GM18868 (cell line): Measurements from ENCODE around the gene ACAP2.
"Not testable (repeated sequence)": the region's sequence is repeated elsewhere in the genome, so short reads cannot be mapped to it uniquely, and the experiment has no call there.

Experiments
- ATAC-seq: cut with Tn5 transposase; IDR thresholded peaks from one replicate; pipeline ENCODE4 v1.9.1; 2021; ENCODE audit warnings: mild to moderate bottlenecking, moderate library complexity; ENCODE audit not compliant: unreplicated experiment

The ACAP2 gene

DNA sequence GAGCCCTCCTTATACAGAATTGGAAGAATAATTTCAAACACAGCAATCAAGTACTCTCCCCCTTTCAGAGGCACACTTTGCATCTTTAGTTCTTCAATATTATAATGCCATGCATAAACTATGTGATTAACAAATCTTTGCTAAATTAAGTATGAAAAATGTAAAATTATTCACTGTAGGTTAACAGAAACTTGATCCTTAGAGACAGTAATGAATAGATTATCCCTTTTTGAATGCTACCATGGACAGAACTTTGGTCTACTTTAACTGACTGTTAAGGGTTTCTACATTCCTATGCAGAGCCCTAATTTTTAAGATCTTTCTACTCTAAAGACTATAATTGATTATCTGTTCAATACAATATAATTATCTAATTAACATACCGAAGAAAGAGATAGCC is 146.2 kb downstream of the ACAP2 start:
- no peak for ATAC-seq

DNA sequence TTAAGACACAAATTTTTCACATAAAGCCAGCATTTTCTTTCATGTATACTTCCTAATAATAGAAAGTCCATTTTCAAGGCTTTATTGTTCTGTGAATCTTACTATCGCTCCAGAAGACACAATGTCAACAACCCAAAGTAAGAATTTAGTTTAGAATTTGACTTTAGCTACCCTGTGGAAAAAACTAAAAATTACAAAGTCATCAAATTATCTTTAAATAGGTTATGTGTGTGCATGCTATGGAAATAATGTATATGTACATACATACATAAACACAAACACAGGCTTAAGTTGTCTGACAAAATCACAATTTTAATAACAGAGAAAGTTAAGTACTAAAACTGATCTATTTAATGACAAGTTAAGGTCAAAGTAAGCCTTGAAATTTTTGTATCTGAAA is 151.7 kb downstream of the ACAP2 start:
- ATAC-seq: no peak

DNA sequence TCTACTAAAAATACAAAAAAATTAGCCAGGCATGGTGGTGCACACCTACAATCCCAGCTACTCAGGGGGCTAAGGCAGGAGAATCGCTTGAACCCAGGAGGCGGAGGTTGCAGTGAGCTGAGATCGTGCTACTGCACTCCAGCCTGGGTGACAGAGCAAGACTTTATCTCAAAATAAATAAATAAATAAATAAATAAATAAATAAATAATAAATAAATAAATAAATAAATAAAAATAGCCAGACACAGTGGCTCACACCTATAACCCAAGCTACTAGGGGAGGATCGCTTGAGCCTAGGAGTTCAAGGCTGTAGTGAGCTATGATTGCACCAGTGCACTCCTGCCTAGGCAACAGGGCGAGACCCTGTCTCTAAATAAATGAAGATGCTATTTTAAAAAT is 152.2 kb downstream of the ACAP2 start:
- not testable (repeated sequence) for ATAC-seq

DNA sequence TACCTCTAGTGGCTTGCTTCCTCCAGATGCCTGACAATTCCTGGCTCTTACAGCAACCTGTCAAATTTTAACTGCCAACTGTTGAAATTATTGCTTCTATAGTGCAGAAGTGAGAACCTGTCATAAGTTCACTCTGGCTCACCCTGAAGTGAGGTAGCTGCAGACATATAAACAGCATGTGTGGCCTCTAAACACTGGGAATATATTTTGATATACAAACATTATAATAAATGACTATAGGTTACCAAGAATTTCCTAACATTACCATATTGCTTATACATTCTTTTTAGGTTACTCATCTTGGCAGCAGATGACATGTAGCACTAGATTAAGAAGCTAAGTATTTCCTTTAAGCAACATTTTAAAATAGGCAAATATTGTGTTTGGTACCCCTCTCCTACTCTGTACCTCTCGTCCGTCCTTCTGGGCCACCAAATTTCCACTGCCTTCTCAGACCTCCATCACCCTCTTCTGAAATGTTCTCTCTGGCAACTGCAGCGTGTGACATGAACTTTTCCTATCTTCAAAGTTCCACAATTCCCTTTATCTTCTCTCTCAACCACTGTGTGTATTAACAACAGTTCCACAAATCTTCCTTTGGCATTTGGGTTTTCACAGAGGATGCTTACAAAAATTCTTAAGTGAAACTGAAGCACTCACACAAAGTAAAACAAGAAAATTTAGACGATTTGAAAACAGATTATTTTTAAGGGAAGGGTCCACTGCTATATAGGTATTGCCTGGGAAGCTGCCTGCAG is 156.5 kb downstream of the ACAP2 start:
- no peak for ATAC-seq

DNA sequence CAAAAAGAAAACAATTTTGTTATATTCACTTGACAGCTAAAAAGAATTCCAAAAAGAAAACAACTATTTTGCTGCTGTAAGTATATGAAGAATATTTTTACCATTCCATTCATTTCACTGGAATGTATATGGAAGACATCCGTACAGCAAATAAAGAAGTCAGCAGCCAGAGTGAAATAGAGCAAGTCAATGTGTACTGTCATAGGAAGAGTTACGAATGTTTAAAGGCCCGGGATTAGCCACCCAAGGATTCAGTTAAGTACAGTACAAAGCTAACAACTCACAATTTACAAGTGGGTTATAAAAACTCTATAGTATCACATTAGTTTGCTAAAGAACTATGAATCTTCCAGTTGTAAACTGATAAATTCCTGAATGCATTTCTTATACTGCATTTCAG is 157.4 kb downstream of the ACAP2 start:
- no peak for ATAC-seq

DNA sequence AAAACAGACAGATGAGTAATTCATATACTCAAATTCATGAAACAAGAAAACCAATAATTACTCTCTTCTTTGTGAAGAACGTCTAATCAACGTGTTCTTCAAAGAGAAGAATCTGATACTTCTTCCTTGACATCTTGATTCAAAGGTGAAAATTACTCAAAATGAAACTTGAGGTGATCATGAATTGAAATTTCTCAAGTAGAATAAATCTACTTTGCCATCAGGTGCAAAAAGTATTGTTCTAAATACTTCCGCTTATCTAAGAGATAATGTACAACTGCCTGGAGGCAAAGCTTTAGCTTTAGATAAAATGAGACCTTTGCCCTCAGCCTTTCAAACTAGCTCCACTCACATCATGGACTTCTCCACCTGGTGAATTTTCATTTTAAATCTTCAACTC is 158.0 kb downstream of the ACAP2 start:
- ATAC-seq: no peak

DNA sequence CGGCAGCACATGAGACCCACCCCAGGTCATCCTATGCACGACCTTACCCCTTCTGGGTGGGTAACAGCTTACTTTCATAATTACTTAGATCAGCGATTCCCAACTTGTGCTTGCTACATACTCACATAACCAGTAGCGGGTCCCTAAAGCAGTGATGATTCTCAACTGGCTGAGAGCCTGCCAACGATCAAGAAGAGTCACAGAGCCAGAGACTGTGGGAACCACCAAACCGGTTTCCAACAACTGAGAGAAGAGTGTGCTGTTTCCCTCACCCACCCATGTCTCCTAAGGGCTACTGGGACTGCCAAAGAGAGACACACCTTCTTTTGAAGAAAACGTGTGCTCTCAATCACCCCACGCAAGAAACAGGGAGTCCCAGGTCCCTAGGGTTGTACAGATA is 159.9 kb downstream of the ACAP2 start:
- ATAC-seq: no peak

DNA sequence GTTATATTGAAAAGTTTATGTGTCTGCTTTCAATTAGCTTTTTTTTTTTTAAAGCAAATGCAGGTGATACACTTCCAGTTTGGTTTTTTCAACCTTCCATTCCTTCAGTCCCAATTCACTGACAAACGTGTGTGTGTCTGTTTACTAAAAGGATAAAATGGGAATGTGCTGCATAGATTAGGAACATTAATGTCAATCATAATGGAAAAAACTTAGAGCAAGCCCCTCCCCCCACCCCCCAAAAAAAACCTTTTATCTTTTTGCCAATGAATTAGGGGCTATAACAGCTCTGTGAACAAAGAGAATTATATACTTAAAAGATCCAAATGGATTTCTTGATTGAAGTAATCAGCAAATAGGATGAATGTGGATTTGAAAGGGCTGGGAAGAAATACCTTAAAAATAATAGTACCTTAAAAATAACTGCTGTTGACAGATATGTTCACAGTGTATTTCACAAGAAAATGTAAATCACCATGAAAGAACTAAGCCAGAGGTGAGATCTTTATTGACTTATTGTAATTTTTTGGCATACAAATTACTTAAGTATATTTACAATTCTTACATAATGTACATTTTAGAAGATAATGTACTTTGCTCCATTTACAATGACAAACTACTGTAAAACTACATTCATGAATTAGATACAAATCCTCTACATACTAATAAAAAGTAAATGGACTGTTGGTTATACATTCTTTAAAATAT is 168.4 kb downstream of the ACAP2 start:
- no peak for ATAC-seq

DNA sequence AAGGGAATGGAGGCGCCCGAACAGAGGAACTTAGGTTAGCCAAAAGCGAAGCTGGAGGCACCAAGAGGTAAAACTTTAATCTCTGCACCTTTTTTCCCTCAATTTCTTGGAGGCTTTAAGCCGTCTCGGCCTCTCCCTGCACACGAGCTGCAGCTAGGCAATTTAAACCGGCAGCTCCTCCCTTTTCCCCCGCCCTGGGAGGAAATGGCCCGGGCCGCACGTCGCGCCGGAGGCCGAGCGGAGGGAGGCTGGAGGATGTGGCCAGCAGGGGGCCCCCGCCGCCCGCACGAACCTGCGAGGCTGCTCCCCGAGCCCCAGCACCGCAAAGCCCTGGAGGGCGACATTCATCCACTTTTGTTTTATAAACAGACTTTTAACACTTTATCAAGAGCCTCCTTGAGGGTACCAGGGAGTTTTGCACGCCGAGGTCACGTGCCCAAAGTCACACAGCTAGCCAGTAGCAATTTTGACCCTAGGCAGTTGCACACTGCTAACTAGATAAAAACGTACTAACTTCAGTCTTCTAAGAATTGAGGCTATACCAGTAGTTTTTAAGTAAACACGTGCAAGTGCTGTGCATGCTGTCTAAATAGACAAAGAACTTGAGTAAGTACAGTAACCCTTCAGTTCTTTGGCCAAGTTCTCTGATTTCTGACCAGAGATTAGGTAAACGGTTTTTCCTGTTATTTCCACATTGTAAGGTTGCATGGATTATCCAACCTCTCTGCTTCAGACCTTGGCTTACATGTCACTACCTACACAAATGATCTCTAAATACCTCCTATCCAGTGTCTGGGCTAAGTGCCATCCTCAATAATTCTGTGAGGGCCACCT is 171.2 kb downstream of the ACAP2 start:
- ATAC-seq: peak; percentile 68

DNA sequence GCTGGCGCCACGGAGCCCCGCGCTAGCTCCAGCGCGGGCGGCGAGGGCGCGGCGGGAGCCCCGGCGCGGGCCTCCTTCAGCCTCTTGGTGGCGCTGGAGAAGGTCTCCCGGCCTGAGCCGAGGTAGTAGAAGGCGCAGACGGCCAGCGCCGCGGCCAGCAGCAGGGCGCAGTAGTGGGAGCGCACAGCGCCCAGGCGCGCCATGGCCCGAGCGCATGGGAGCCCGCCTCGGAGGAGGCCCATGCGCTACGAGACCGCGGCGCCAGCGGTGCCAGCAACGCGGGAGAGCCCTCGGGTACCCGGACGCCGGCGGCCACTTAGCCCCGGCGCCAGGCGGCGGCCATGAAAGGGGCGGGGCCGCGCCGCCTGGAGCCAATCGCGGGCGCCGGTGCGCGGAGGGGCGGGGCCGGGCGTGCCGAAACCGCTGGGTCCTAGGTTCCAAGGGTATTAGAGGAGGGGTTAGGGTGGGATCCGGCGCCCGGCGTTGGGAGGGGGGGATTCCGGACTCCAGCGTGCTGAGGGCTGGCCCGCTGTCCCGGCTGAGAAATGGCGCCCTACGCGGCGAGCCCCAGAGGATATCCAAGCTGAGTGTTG is 171.9 kb downstream of the ACAP2 start, which contains the start of gene XXYLT1:
Gene XXYLT1 (minus strand): TSS at position 343 of the 593 bp plus-strand sequence. CDS start 101 bp downstream, at position 242.
- ATAC-seq: peak; percentile 79

DNA sequence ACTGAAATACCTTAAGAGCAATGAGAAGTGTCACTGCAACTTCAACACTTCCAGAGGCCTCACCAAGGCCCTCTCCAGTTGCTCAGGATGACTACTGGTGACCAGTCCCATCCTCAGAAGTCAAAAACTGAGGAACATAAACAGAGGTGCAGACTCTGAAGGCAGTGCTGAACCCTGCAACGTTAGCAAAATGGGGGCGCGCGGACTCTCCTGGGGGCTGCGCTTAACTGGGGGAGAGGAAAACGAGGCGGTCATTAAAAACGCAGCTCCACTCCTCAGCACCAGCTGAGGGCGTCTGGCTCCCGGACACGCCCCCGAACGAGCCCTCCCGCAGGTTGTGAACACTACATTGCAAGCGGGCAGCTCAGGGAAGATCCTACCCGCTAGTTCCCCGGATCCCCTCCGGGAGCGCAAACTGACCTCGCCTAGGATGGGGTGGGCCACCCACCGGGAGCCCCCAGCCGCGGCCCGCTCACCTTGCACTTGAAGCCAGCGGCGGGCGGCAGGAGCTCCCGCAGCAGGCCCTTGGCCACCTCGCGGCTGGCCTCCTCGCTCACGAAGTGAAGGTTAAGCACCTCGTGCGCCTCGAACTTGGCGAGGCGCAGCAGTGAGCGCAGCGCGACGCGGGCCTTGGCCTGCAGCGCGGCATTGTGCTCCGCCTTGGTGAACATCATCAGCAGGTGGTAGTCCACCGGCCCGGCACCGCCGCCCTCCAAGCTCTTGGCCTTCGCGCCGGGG is 172.6 kb downstream of the ACAP2 start:
- peak; percentile 21 for ATAC-seq

DNA sequence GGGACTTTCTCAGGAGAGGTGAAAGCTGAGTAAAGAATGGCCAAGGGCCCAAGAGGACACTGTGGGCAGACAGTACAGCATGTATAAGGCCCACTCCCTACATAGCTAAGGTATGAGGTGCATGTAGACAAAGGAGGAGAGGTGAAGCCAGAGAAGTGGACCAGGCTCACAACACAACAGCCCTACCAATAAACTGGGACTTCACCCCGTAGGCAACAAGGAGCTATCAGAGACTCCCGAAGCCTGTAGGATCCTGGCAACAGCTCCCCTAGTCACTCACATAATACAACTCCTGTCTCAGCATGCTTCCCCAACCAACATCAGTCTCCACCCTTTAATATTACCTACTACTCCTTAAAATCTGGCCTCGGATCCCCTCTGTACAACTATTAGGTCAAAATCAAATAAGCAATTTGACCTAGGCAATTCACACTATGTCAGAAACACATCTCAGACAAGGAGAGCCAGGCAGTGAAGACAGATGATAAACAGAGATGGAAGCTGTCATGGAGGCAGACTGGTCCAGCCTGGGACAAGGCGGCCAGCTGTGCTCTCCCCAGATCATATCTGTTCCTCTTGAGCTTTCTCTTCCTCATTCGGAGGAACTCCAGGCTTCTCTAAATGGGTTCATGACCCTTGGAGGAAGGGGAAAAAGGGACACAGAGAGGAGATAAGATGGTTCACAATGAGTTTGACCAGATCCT is 173.3 kb downstream of the ACAP2 start:
- ATAC-seq: no peak

DNA sequence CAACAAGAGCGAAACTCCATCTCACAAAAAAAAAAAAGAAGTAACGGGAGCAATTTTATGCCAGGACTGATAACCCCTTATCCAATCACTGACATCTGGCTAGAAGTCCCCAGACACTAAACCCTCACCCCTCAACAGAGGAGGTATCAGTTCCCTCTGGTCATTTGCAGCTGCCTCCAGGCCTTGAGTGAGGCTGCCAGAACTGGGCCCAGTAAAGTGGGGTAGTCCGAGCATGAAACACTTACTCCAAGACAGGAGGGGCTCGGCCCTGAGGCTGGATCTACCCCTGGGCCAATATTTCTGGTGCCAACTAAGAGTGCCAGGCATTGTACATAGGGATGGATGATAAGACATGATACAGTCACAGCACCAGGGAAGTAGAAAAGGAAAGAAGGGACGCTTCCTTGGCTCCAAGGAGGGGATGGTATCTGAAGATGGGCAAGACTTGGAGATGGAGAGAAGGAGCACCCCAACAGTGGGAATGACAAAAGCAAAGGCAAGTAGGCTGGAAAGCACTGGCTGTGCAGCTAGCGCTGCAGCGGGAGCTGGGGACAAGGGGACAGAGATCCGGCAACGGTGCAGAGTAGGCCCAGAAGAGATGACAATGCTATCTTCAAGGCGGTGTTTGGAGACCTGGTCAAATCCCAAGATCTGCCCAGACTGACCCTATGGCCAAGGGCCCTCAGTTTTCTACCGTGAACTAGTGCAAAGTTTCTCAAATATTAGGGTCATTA is 174.1 kb downstream of the ACAP2 start:
- ATAC-seq: no peak

DNA sequence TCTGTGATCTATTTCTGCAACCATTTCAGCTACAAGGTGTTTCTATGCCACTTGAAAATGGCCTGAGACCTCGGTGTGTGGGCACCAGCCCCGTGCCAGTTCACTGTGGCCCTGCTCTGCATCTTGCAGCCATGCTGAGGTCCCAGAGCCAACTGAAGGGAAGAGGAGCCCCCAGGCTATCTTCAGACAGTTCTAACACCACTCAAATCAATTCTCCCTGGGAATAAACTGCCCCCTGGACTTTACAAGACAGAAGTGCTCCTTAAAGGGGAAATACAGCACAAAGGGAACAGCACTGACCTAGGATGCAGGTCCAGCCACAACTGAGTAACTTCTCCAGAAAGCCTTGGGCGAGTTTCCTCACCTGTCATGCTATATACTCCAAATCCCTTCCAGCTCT is 175.7 kb downstream of the ACAP2 start:
- no peak for ATAC-seq

DNA sequence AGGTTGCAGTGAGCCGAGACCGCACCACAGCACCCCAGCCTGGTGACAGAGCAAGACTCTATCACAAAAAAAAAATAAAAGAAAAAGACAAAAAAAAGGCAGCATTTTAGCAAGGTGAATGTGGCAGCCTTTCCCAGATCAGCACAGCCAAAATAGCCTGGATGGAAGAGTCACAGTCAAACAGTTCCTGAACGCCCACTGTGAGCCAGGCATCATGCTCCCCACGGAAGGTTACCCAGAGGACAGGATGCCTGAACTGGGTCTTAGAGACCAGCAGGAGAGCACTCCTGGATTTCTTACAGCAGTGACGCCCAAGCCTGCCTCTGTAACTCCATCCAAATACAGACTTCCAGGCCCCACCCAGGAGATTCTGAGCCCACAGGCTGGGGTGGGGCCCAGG is 176.4 kb downstream of the ACAP2 start:
- ATAC-seq: no peak

DNA sequence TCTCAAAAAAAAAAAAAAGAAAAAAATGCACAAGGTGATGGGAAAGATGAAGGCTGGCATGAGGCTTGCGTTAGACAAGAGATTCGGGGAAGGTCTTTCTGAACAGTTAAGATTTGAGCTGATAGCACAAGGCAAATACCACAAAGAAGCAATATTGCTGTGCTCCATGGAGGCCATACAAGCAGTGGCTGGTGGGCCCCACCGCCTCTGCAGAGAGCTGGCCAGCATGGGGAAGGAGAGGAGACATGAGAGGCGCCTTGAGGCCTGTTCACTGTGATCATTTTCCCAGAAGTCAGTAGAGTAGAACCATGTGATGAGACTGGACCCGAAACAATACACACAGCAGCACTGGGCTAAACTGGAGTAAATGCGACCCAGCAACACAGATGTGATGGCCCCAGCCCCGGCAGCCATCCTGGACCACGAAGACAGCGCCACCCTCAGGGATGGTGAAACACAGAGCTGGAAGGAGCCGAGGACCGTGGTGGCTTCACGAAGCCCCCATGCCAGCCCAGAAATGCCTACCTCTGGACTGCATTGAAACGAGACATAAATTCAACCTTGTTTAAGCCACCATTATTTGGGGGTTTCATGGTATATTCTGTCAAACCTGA is 177.3 kb downstream of the ACAP2 start:
- no peak for ATAC-seq

DNA sequence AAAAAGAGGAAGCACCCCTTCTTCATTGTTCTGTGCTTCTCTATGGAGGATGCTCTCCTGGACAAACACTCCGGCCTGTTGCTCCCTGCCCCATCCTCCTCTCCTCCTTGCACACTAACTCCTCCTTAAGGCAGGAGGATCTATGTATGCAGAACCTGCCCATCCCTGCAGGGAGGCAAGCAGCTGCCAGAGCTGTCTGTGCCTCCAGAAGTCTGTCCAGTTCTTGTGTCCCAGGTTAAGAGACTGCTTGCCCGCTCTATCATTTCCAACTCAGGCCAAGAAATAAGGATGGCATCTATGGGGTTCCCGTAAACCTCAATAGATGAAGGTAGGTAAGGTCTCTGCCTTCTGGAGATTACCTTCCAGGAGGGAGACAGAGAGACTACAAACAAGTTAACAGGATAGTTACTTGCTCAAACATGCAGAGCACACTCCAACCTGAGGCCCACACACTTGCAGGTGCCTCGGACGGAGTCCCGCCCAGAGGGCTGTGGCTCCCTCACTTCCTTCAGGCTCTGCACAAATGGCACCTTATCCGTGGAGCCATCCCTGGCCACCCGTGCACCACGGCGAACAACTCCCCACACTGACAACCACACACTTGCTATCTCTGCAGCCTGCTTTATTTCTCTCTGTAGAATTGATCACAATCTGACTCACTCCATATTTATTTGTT is 178.8 kb downstream of the ACAP2 start:
- ATAC-seq: no peak
